Heart left ventricle (tissue), 13 donors: ENCODE data around the gene CYB5A.

ENCODE experiments used
- POLR2A ChIP-seq, 2 donors: fragments of 450-650 bp; IDR thresholded peaks; one replicate each; pipeline ENCODE4 v1.6.1; 2017; ENCODE audit warnings: antibody characterized with exemption in 2 of 2, mild to moderate bottlenecking in 2 of 2, moderate library complexity in 2 of 2
- TF ChIP-seq, protein P1 (sequence below), 12 donors: fragments of 200-600 bp; sonication (generic) in 4 of 12; IDR thresholded peaks; one replicate each; pipeline versions ENCODE4 v1.5.0 to v1.8.0; 2018 to 2022; ENCODE audit warnings: antibody characterized with exemption in 12 of 12, mild to moderate bottlenecking in 5 of 12
- donor health status: ischemic (EF 13 %, LVEDD 7.1; RV severe dilation, severe dysfunction).
- donor health status: DM: no; HTN: yes; CAD: no.
- donor health status: DM: no; HTN: no; CAD: no.
- donor health status: ischemic (EF 25% LVEDD 6.9; RV normal size, moderate dysfunction).
- donor health status: ischemic (EF 25% LVEDD 5.7; RV mildly dilated, moderate dysfunction).
- donor health status: ischemic (EF 35%, LVEDD 5.7; RV mildly dilated, moderate dysfunction).
- donor health status: nonischemic (EF 11% LVEDD 7.7; RV severe dilation, severe dysfunction).
- donor health status: DM: yes; HTN: yes; CAD: no.
- donor health status: PGD.
- donor health status: ischemic (EF 29% LVEDD 5.4; RV normal size, mild dysfunction).
- donor health status: nonischemic (EF 23%, LVEDD 6.1; RV moderate dilation, normal function).

DNA sequence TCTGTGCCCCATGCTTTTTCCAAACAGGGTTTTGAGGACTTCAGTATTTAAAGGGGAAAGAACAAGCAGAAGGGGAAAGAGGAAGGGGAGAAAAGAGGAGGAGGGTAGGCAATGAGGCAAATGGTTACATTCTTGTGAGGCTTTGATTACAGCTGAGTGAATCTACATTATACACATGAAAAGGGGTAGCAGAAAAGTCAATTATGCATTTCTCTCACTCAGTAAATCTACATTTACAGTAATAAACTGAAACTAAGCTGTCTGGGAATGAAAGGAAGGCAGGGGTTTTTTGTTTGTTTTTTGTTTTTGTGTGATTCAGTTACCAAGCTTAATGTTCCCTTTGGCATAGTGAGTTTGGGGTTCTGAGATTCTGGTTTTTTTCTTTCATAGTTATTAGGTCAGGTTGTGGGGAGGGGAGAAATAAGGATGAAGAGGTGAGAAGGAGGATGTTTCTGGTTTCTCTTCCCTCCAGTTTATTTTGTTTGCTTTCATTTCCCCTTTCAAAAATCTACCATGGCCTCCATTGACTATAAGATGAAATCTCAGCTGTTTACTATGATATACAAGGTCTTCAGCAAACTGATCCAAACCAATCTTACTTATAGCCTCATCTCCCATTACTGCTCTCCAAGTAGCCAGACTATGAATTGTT is 42.6 kb upstream of the CYB5A start:
- TF ChIP-seq, protein P1, sequence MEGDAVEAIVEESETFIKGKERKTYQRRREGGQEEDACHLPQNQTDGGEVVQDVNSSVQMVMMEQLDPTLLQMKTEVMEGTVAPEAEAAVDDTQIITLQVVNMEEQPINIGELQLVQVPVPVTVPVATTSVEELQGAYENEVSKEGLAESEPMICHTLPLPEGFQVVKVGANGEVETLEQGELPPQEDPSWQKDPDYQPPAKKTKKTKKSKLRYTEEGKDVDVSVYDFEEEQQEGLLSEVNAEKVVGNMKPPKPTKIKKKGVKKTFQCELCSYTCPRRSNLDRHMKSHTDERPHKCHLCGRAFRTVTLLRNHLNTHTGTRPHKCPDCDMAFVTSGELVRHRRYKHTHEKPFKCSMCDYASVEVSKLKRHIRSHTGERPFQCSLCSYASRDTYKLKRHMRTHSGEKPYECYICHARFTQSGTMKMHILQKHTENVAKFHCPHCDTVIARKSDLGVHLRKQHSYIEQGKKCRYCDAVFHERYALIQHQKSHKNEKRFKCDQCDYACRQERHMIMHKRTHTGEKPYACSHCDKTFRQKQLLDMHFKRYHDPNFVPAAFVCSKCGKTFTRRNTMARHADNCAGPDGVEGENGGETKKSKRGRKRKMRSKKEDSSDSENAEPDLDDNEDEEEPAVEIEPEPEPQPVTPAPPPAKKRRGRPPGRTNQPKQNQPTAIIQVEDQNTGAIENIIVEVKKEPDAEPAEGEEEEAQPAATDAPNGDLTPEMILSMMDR (IDR thresholded peaks at IDR 0.05) = no peak
- no peak for TF ChIP-seq POLR2A (IDR thresholded peaks at IDR 0.05)
